GM21723 (cell line): ENCODE measurements around the gene GPC4.
A peak's percentile ranks its signal among the peaks of the same experiment; 100 is the strongest.
"Not testable (repeated sequence)": the region's sequence is repeated elsewhere in the genome, so short reads cannot be mapped to it uniquely, and the experiment has no call there.

ENCODE experiments used
- ATAC-seq: cut with Tn5 transposase; IDR thresholded peaks from one replicate; pipeline ENCODE4 v1.9.1; 2021; ENCODE audit warnings: mild to moderate bottlenecking, moderate library complexity; ENCODE audit not compliant: unreplicated experiment

The GPC4 gene

GRCh38 chrX:133370696-133371275, 44.5 kb downstream of the GPC4 start:
- ATAC-seq: no peak

GRCh38 chrX:133369065-133369464, 46.2 kb downstream of the GPC4 start:
- no peak for ATAC-seq

- no peak for ATAC-seq
These were observed 48.6 kb downstream of the GPC4 start for GRCh38 chrX:133366735-133367134.

GRCh38 chrX:133365871-133366611, 49.2 kb downstream of the GPC4 start:
- ATAC-seq: no peak

- ATAC-seq: no peak
These were observed 50.4 kb downstream of the GPC4 start for GRCh38 chrX:133364865-133365264.

- ATAC-seq: no peak
These were observed 51.1 kb downstream of the GPC4 start for GRCh38 chrX:133364196-133364595.

GRCh38 chrX:133362538-133362937, 52.8 kb downstream of the GPC4 start:
- no peak for ATAC-seq

- ATAC-seq: no peak
These were observed 55.8 kb downstream of the GPC4 start for GRCh38 chrX:133359466-133359865.

- ATAC-seq: no peak
These were observed 62.1 kb downstream of the GPC4 start for GRCh38 chrX:133353233-133353632.

GRCh38 chrX:133350751-133351150, 64.5 kb downstream of the GPC4 start:
- ATAC-seq: no peak

- no peak for ATAC-seq
These were observed 69.3 kb downstream of the GPC4 start for GRCh38 chrX:133346026-133346425.

GRCh38 chrX:133339566-133339965, 75.7 kb downstream of the GPC4 start:
- no peak for ATAC-seq

GRCh38 chrX:133337250-133337649, 78.0 kb downstream of the GPC4 start:
- no peak for ATAC-seq

GRCh38 chrX:133335027-133335426, 80.3 kb downstream of the GPC4 start:
- no peak for ATAC-seq

GRCh38 chrX:133333154-133333750, 82.0 kb downstream of the GPC4 start:
- no peak for ATAC-seq

GRCh38 chrX:133332737-133333136, 82.6 kb downstream of the GPC4 start:
- no peak for ATAC-seq

- no peak for ATAC-seq
These were observed 84.3 kb downstream of the GPC4 start for GRCh38 chrX:133330956-133331355.

- ATAC-seq: no peak
These were observed 89.9 kb downstream of the GPC4 start for GRCh38 chrX:133325422-133325821.

- ATAC-seq: peak; percentile 59
These were observed 91.9 kb downstream of the GPC4 start for GRCh38 chrX:133323431-133323830.

GRCh38 chrX:133322269-133322668, 93.0 kb downstream of the GPC4 start:
- ATAC-seq: not testable (repeated sequence)

- no peak for ATAC-seq
These were observed 93.8 kb downstream of the GPC4 start for GRCh38 chrX:133321451-133321850.

- no peak for ATAC-seq
These were observed 101.0 kb downstream of the GPC4 start for GRCh38 chrX:133314281-133314680.
